SH-SY5Y (cell line): ENCODE measurements around the gene RPL38.

Source experiments
- GATA2 ChIP-seq: IDR thresholded peaks from 2 replicates; pipeline ENCODE4 v1.6.1; 2011; ENCODE audit warnings: mild to moderate bottlenecking, low read depth, low read length
- GATA3 ChIP-seq: IDR thresholded peaks from 2 replicates; pipeline ENCODE4 v1.6.1; 2011; ENCODE audit warnings: low read depth, mild to moderate bottlenecking, low read length, moderate library complexity

DNA sequence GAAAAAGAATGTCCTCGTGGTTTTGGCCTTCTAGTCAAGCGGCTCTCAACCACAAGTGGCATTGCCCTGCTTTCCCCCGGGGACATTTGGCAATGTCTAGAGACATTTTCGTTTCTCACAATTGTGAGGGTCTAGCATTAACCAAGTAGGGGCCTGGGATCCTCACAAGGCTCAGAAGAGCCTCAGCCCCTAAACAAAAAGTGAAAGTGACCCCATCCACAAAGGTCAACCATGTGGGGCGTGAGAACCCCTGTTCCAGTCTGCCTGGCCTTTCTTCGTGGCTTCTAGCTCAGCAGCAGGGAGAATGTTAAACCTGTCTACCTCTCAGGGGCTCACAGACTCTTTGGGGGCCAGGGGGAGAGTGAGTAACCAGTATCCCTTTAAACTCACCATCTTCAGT lies 4.8 kb upstream of the RPL38 start:
- no peak for TF ChIP-seq GATA3
- no peak for TF ChIP-seq GATA2
